HG02943 (cell line): ENCODE data around the gene CCL4.
"Not testable (repeated sequence)": the region's sequence is repeated elsewhere in the genome, so short reads cannot be mapped to it uniquely, and the experiment has no call there.

ENCODE experiments used
- ATAC-seq: cut with Tn5 transposase; IDR thresholded peaks from one replicate; pipeline ENCODE4 v1.9.1; 2021; ENCODE audit warnings: mild to moderate bottlenecking, low read depth, moderate library complexity; ENCODE audit not compliant: unreplicated experiment

Gene CCL4

DNA sequence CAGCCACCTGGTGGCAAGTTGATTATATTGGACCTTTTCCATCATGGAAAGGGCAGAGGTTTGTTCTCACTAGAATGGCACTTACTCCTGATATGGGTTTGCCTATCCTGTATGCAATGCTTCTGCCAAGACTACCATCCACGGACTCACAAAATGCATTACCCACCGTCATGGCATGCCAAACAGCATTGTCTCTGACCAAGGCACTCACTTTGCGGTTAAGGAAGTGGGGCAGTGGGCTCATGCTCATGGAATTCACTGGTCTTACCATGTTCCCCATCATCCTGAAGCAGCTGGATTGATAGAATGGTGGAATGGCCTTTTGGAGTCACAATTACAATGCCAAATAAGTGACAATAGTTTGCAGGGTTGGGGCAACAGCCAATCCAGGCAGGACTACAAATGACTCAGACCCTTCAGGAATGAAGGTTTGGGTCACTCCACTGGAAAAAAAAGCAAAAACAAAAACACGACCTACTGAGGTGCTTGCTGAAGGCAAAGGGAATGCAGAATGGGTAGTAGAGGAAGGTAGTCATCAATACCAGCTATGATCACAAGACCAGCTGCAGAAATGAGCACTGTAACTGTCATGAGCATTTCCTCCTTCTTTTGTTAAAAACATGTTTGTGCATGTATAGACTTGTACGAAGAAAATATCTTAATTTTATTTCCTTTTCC, 11.5 kb downstream of the CCL4 start:
- ATAC-seq, result not testable (repeated sequence)

- ATAC-seq, result not testable (repeated sequence)
These were observed 12.0 kb downstream of the CCL4 start for GRCh38 chr17:36115649-36115977.

DNA sequence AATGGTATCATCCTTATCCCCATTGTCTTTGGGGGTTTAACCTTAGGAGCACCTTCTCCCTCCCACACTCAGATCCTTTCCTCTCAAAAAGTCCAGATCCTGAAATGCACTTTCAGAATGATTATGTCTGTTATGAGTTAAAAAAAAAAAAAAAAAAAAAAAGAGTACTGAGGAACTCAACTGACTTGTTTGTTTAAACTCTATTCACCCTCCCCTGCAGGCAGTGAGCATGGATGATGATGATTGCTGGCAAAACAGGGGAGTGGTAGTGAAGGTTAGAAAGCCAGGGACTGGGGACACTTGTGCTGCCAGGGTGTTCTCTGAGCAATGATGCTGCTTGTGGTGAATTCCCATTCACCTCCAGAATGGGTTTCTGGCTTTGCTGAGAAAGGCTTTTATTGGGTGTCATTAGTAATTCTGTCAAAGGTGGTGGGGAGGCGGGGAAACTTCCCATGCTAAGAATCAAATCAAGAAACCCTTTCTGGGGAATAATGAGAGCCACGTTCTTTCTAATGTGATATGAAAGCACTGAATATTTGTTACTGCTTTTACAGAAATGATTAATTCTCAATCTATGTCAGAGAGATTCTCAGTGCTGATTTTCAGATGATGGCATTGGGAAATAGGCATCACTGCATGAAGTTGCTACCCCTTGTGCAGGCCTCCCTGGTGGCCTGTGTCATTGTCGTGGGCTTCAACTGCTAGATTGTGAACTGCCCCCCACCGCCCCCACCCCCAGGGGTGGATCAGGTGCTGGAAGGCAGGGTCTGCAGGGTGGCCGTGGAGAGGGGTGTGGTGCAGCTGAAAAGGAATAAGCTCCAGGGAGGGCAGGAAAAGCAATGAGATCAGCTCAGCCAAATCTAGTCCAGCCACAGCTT, 14.1 kb downstream of the CCL4 start:
- ATAC-seq, result no peak

DNA sequence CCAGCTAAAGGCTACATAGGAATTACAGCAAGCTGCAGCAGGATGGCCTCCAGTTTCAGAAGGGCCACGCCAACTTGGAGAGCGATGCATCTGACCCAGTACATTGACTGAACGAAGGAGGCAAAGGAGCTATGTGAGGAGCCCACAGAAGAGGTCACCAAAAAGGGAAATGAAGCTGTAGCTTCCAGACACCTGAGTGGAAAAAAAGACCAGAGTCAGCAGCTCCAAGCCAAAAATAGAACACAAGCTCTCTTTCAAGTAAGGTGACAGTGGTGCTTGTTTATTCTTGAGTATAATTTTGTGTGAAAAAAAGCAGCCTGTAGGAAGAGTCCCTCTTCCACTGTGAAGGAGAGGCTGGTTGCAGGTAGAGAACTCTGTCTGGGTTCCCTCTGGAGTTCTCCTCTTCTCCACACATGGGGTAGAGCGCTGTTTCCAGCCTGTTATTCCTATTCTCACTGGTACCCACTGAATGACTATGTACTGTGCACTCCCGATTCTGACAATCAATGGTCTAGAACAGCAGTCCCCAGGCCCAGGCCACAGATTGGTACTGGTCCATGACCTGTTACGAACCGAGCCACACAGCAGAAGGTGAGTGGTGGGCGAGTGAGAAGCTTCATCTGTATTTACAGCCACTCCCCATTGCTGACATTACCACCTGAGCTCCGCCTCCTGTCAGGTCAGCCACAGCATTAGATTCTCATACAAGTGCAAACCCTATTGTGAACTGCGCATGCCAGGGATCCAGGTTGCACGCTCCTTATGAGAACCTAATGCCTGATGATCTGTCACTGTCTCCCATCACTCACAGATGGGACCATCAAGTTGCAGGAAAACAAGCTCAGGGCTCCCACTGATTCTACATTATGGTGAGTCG, 15.1 kb downstream of the CCL4 start:
- ATAC-seq, result no peak

DNA sequence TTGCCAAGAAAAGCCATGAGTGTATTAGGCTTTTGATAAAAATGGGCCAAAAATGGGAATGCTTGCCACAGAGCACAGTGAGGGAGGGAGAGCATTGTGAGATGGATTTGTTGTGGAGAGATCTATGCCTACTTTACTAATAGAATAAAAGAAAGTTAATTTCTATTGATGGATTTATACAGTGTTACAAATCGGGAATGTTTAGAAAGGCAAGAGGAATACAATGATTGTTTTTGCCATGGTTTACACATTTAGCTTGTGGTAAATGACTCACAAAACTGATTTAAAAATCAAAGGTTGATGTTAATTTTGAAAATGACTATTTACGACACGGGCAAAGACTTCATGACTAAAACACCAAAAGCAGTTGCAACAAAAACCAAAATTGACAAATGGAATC, 16.6 kb downstream of the CCL4 start:
- no peak for ATAC-seq

DNA sequence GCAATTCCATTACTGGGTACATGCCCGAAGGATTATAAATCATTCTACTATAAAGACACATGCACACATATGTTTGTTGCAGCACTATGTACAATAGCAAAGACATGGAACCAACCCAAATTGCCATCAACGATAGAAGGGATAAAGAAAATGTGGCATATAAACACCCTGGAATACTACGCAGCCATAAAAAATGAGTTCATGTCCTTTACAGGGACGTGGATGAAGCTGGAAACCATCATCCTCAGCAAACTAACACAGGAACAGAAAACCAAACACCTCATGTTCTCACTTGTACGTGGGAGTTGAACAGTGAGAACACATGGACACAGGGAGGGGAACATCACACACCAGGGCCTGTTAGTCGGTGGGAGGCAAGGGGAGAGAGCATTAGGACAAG, 17.5 kb downstream of the CCL4 start:
- not testable (repeated sequence) for ATAC-seq

DNA sequence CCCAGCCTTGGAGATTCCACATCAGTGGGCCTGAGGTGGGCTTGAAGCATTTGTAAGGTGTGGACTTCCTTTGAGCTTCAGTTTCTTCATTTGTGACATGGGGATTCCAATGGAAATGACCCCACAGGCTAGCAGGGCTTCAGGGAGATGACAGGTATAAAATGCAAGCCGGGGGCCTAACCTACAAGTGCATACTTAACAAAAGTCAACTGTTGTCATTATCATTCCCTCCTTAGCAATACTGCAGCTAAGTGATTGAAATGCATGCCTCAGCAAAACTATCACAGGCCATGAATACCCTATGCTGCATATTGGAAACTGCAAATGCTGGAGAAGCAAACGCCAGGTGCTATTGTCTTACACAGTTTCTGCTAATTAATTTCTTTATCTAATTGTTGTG, 19.8 kb downstream of the CCL4 start:
- no peak for ATAC-seq

GRCh38 chr17:36124879-36125824, 21.5 kb downstream of the CCL4 start:
- no peak for ATAC-seq

- ATAC-seq, result no peak
These were observed 23.7 kb downstream of the CCL4 start for GRCh38 chr17:36127199-36127893.

DNA sequence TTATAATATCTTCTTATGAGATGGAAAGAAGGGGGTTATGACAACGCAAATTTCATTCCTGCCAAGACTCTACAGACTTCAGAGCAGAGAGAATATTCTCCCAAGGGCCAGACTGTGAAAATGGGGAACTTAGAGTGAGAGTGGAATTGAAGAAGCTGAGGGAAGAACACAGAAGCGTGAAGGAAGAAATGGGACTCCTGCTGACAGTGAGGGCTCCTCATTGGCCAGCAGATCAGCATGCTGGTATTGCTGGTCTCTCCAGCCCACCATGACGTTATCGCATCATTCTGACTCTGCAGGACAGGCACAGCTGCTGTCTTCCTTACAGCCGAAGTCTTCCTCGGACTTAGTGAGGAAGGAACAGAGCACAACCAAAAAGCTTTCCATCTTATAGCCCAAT, 24.3 kb downstream of the CCL4 start:
- no peak for ATAC-seq

DNA sequence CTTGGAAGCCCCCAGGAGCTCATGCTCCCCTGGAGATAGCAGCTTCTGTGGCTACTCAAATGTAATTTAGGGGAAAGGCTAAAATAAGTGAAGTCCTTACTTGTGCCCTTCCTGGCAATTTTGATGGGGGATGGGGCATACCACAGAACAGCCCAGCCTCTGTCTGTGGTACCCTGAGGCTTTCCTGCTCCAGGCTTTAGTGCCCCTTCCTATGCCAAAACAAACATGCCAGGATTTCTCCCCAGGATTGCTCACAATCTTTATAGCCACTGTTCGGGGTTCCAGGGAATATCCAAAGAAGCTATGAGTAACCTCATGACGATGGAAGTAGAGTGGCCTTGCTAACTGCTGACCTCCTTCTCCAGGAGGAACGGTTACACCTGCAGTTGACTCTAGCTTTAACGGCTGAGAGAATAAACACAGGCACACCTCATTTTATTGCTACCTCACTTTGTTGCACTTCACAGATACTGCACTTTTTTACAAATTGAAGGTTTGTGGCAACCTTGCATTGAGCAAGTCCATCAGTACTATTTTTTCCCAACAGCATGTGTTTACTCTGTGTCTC, 24.9 kb downstream of the CCL4 start:
- ATAC-seq, result no peak

DNA sequence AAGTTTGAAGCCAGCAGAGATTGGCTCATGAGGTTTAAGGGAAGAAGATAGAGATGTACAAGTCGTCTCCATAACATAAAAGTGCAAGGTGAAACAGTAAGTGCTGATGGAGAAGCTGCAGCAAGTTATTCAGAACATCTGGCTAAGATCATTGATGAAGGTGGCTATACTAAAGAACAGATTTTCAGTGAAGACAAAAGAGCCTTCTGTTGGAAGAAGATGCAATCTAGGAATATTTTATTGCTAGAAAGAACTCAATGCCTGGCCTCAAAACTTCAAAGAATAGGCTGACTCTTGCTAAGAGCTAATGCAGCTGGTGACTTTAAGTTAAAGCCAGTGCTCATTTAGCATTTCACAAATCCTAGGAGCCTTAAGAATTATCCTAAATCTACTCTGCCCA, 26.0 kb downstream of the CCL4 start:
- no peak for ATAC-seq

DNA sequence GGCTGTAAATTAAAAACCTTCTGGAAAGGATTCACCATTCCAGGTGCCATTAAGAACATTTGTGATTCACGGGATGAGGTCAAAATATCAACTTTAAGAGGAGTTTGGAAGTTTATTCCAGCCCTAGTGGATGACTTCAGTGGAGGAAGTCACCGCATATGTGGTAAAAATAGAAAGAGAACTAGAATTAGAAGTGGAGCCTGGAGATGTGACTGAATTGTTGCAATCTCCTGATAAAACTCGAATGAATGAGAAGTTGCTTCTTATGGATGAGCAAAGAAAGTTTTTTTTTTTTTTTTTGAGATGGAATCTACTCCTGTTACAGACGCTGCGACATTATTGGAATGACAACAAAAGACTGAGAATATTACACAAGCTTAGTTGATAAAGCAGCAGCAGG, 26.7 kb downstream of the CCL4 start:
- no peak for ATAC-seq

DNA sequence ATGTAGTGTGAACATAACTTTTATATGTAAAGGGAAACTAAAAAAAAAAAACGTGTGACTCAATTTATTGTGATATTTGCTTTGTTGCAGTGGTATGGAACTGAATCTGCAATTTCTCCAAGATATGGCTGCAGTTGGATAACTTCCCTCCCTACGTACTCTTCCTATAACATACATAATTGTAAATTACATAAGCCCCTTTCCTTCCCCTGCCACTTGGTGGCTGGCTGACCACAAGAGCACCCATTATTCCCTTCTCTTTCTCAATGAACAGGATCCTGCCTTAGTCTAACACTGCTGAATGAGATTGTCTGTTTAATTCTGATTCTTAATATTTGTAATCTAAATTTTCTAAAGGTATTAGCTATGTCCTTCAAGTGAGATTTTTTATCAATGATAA, 27.8 kb downstream of the CCL4 start:
- no peak for ATAC-seq

DNA sequence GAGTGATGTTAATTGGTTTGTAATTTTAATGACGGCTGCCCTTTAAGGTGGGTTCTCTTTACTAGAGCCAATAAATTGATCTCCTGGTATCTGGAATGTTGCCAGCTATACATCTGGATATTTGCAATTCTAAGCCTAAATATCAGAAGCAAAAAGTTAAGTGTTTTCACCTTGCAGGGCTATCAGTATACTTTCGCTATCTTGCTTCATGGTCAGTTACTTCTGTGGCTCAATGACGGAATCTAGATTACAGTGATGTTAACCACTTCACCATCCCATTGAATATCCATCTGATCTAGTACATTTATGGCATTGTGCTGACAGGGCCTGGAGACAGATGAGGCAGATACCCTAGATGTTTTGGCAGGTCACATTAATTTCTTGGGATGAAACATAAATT, 28.3 kb downstream of the CCL4 start:
- ATAC-seq, result no peak

DNA sequence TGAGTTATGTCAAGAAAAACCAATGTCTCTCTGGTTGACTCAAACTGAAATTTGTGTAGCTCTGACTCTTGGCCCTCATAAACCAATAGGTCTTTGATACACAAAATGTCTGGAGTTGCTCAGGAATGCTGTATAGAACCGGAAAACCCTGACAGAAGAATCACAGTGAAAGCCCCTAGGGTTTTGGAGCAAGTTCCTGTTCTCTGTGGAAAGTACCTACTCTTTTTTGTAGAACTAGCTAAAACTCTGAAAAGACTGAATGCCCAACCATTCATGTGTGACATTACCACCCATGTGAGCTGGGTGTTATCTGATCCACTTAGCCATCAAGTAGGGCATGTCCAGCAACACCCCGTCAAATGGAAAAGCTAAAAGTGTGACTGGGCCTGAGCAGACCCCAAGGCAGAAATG, 28.8 kb downstream of the CCL4 start:
- no peak for ATAC-seq

DNA sequence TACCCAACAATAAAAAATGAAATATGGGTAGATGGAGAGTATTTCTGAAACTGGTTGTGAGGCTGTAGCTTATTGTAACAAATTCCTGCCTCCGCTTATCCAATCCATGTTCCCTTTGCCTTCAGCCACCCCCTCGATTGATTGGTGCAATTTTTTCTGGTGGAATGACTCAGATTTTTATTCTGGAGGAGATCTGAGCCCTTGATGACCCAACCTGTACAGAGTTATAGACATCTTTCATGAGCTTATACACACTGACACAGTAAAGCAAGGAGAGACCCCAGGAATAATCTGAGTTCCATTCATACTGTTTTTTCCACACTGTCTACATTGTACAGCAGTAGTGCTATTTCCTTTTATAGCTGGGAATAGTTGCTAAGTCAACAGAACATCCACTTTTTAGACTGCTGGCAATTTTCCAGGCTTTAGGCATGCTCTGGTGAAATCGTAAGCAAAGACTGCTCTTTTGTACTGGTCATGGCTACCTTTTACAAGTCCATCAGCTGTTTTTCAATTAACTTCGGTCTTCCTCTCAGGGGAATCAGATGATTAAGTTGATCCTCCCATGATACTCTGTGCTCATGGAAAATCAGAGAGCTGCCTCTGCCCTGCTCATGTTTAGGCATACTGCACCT, 30.1 kb downstream of the CCL4 start:
- ATAC-seq, result no peak

GRCh38 chr17:36135465-36135864, 31.8 kb downstream of the CCL4 start:
- no peak for ATAC-seq

DNA sequence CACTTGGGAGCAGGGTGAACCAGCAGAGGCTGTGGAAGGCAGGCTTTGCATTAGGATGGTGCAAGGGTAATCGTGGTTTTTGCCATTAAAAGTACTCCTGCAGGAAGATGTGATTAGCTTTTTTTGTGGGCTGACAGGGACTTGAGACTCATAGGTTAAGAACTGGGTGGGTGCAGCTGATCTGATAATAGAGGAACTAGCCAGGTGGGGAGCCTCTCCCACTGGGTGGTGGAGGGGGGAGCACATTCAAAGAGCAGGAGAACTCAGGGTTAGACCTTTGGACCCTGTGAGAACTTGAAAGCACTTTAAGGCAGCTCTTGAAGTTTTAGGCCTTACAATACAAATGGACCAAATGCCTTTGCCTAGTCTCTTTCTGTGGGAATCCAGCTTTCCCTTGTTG, 32.4 kb downstream of the CCL4 start:
- no peak for ATAC-seq
